Colonic mucosa (tissue), 4 donors: ENCODE data around the gene ANKFY1. TPM values are rescaled to one million over a fixed set of nuclear protein-coding genes. Genes with fewer than 3 reads are reported as not detected.

Experiments used
- DNase-seq: peaks from one replicate; pipeline ENCODE4 v3.0.0-alpha.2; 2020
- H3K27ac ChIP-seq: fragments of 200-600 bp; one replicate; pipeline ENCODE4 v1.8.0; 2021
- H3K27me3 ChIP-seq: fragments of 200-600 bp; one replicate; pipeline ENCODE4 v1.8.0; 2021
- H3K36me3 ChIP-seq: fragments of 200-600 bp; one replicate; pipeline ENCODE4 v1.8.0; 2021
- H3K4me1 ChIP-seq: fragments of 200-600 bp; one replicate; pipeline ENCODE4 v1.8.0; 2021; ENCODE audit warnings: mild to moderate bottlenecking
- H3K4me3 ChIP-seq: fragments of 200-600 bp; one replicate; pipeline ENCODE4 v1.8.0; 2021
- H3K9ac ChIP-seq, 2 donors: one replicate each; pipeline ENCODE4 v1.7.0; 2013; ENCODE audit warnings: control low read depth in 2 of 2, low read depth in 2 of 2, low read length in 2 of 2
- H3K9me3 ChIP-seq: fragments of 200-600 bp; one replicate; pipeline ENCODE4 v1.8.0; 2021
- intact Hi-C: fragments of 100-400 bp; cut with DNase I; formaldehyde crosslinking; loops from one replicate; pipeline ENCODE4 v1.14.1; 2022
- total RNA-seq, 2 donors: library from RNA; stranded (reverse); fragmentation: NEBNext Ultra II Directional in 1 of 2; extraction: Animal tissue kit (Norgen Biotek cat#: 25700) in 1 of 2; gene quantifications; one replicate each; pipeline ENCODE4 v1.2.1, GENCODE V29; 2021
- TF ChIP-seq, protein P1 (sequence below): fragments of 200-600 bp; IDR thresholded peaks from one replicate; pipeline ENCODE4 v1.8.0; 2022; ENCODE audit warnings: antibody characterized with exemption, mild to moderate bottlenecking
- donor health status: healthy.
- donor health status: DM: no; HTN: no; CAD: no.
- donor health status: DM: no; HTN: no; CAD: no.

ANKFY1 gene
- total RNA-seq, 2 donors from 2014 or later, result 43.8 to 51.8 TPM

DNA sequence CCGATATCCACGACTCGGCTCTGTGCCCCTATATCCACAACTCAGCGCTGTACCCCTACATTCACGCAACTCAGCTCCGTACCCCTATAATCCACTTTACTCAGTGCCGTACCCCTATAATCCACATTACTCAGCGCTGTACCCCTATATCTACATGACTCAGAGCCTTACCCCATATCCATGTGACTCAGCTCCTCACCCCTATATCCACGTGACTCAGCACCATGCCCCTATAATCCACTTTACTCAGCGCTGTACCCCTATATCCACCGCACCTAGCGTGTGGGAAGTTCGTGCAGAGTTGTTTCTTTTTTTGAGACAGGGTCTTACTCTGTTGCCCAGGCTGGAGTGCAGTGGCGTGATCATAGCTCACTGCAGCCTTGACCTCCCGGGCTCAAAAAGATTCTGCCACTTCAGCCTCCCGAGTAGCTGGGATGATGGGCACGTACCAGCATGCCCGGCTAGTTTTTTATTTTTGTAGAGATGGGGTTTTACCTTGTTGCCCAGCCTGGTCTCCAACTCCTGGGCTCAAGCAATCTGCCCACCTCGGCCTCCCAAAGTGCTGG lies 103.4 kb downstream of the ANKFY1 start:
- Histone ChIP-seq H3K27me3 (no peaks in the 10 kb centered on the region), H3K4me3 (no peak overlapping the region), H3K36me3 (no peaks in the 10 kb centered on the region), H3K4me1 (no peaks in the 10 kb centered on the region), H3K9ac (no peak overlapping the region), H3K9me3 (no peaks in the 10 kb centered on the region), H3K27ac (no peak overlapping the region)
- TF ChIP-seq, protein P1, sequence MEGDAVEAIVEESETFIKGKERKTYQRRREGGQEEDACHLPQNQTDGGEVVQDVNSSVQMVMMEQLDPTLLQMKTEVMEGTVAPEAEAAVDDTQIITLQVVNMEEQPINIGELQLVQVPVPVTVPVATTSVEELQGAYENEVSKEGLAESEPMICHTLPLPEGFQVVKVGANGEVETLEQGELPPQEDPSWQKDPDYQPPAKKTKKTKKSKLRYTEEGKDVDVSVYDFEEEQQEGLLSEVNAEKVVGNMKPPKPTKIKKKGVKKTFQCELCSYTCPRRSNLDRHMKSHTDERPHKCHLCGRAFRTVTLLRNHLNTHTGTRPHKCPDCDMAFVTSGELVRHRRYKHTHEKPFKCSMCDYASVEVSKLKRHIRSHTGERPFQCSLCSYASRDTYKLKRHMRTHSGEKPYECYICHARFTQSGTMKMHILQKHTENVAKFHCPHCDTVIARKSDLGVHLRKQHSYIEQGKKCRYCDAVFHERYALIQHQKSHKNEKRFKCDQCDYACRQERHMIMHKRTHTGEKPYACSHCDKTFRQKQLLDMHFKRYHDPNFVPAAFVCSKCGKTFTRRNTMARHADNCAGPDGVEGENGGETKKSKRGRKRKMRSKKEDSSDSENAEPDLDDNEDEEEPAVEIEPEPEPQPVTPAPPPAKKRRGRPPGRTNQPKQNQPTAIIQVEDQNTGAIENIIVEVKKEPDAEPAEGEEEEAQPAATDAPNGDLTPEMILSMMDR, result no peak
- intact Hi-C loops, result no loop called here
- DNase-seq, result no peak

GRCh38 chr17:4159761-4160160 lies 104.0 kb downstream of the ANKFY1 start:
- no peaks in the 10 kb centered on the region for H3K36me3 ChIP-seq
- H3K9ac ChIP-seq, result no peak overlapping the region
- no peaks in the 10 kb centered on the region for H3K27me3 ChIP-seq
- H3K27ac ChIP-seq, result no peak overlapping the region
- H3K4me3 ChIP-seq, result no peak overlapping the region
- TF ChIP-seq, protein P1, result no peak
- intact Hi-C loops, result no loop called here
- no peaks in the 10 kb centered on the region for H3K4me1 ChIP-seq
- H3K9me3 ChIP-seq, result no peaks in the 10 kb centered on the region
- DNase-seq, result no peak

DNA sequence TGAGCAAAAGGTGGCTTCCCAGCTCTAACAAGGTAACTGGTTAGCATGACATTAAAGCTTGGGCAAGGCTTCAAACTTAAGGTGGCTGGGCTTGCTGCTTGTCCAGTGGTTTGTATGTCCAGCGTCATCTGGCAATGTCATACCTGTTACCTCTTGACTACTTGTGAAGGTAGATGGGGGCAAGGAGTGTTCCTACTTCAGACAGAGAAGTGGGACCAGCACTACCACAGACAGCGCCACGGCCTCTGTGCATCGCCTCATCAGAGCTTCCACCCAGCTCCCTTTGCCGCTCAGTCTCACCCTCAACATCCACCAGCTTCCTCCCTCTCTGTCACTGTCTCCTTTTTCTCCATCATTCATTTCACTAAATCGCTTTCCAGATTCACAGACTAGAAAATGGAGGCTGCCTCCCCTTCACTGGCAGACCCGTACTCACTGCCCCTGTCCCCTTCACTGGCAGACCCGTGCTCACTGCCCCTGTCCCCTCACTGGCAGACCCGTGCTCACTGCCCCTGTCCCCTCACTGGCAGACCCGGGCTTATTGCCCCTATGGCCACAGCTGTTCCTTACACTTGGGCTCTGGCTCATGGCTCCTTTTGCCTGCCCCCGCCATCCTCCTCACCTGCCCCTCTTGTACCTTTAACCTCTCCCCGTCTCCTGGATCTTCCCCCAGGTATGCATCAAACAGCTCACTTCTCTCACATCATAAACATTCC lies 106.0 kb downstream of the ANKFY1 start:
- Histone ChIP-seq H3K4me1 (no peaks in the 10 kb centered on the region), H3K36me3 (no peaks in the 10 kb centered on the region), H3K9ac (no peak overlapping the region), H3K27ac (no peak overlapping the region), H3K4me3 (no peak overlapping the region), H3K27me3 (no peaks in the 10 kb centered on the region), H3K9me3 (no peaks in the 10 kb centered on the region)
- TF ChIP-seq, protein P1, result no peak
- intact Hi-C loops, result no loop called here
- no peak for DNase-seq

DNA sequence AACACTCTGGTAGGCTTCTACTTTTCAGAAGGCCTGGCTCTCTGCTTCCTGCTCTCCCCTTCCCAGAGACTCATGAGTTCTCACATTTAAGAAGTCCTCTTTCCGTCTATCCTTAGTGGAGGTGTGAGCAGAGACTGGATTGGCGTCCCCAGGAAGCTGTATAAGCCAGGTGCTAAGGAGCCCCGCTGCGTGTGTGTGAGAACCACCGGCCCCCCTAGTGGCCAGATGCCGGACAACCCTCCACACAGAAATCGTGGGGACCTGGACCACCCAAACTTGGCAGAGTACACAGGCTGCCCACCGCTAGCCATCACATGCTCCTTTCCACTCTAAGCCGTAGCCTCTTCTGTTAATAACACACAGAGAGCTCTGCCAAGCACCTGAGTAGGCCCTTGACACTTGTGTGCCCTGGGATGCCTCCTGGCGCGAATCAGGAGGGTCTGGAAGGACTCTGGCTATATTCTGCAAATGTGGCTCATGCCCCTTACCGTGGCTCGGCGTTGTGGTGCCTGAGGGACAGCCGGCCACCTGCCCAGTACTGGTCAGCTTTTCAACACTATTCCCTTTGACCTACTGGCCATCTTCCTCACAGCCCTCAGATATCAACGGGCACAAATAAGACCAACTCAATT lies 106.9 kb downstream of the ANKFY1 start:
- intact Hi-C loops, result no loop called here
- no peaks in the 10 kb centered on the region for H3K36me3 ChIP-seq
- no peak for DNase-seq
- no peaks in the 10 kb centered on the region for H3K4me1 ChIP-seq
- H3K9me3 ChIP-seq, result no peaks in the 10 kb centered on the region
- H3K9ac ChIP-seq, result no peak overlapping the region
- TF ChIP-seq, protein P1, result no peak
- no peak overlapping the region for H3K4me3 ChIP-seq
- no peaks in the 10 kb centered on the region for H3K27me3 ChIP-seq
- H3K27ac ChIP-seq, result no peak overlapping the region

DNA sequence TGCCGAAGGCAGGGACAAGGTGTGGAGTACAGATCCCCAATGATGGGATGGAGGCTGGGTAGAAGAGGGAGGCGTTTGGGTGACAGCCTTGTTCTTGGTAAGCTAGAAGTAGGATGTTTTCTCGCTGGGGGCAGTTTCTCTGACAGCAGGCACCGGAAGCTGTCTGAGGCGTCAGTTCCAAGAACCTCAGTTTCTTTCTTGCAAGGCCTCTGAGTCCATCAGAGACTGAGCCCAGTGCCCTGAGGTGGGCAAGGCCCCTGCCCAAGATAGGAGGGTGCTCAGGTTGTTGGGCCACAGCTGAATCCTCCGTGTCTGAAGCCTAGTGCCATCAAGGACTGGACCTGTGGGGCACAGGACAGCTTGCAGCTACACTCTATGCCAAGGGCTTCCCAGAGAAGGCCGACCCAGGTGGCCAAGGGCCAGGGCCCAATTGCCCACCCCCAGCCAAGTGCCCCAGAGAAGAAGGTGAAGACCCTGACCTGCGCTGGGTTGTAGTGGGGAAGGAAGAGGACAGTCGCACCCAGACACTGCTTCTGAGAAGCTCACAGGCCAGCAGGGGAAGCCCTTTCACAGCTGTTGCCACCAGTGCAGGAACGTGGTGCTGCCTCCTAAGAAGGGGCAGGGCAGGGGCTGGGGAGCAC lies 107.7 kb downstream of the ANKFY1 start:
- intact Hi-C loops, result no loop called here
- H3K4me3 ChIP-seq, result no peak overlapping the region
- TF ChIP-seq, protein P1, result no peak
- H3K27ac ChIP-seq, result no peak overlapping the region
- H3K36me3 ChIP-seq, result no peaks in the 10 kb centered on the region
- H3K9me3 ChIP-seq, result no peaks in the 10 kb centered on the region
- no peaks in the 10 kb centered on the region for H3K4me1 ChIP-seq
- no peak overlapping the region for H3K9ac ChIP-seq
- DNase-seq, result no peak
- H3K27me3 ChIP-seq, result no peaks in the 10 kb centered on the region
